ENCODE data around the gene HOXA11. TPM values are rescaled to one million over a fixed set of nuclear protein-coding genes. Genes with fewer than 3 reads are reported as not detected.

The HOXA11 gene
- total RNA-seq, 1 experiment from 2014 or later = not detected

- Histone ChIP-seq H3K4me1 (ENCODE audit: insufficient read depth, low read length) (no peaks in the 10 kb centered on the region), H3K79me1 (ENCODE audit: insufficient read depth, low read depth, low read length, poor library complexity, severe bottlenecking) (no peaks in the 10 kb centered on the region), H3K18ac (ENCODE audit: insufficient read length, low read depth, low read length) (no peak overlapping the region), H3K79me2 (ENCODE audit: insufficient read depth, low read length) (no peaks in the 10 kb centered on the region), H3K23ac (ENCODE audit: insufficient read length, low read depth, low read length) (no peak overlapping the region), H3K9me3 (ENCODE audit: control insufficient read depth, low read depth, low read length) (no peaks in the 10 kb centered on the region), H4K5ac (ENCODE audit: insufficient read length, low read depth, low read length) (no peak overlapping the region), H3K4ac (ENCODE audit: low read depth, low read length) (no peak overlapping the region), H3K4me2 (ENCODE audit: insufficient read depth, insufficient read length, low read length) (no peak overlapping the region), H4K20me1 (ENCODE audit: control insufficient read depth, insufficient read depth, insufficient read length) (no peaks in the 10 kb centered on the region), H3K23me2 (ENCODE audit: insufficient read length, low read depth, low read length, poor library complexity, severe bottlenecking) (no peaks in the 10 kb centered on the region), H2BK20ac (ENCODE audit: low read depth, low read length, poor library complexity, severe bottlenecking) (no peak overlapping the region), H4K91ac (ENCODE audit: insufficient read length, low read depth, low read length) (no peak overlapping the region), H2AFZ (ENCODE audit: low read length) (no peak overlapping the region), H2AK5ac (ENCODE audit: insufficient read length, low read length) (no peak overlapping the region), H2BK5ac (ENCODE audit: insufficient read length, low read length) (no peak overlapping the region), H2BK120ac (ENCODE audit: low read depth, low read length, poor library complexity, severe bottlenecking) (no peak overlapping the region), H3K56ac (ENCODE audit: insufficient read length, low read depth, low read length) (no peak overlapping the region), H3K27ac (ENCODE audit: insufficient read length, low read depth, low read length) (no peak overlapping the region), H3K14ac (ENCODE audit: insufficient read depth, low read length) (no peak overlapping the region), H2BK12ac (ENCODE audit: insufficient read length, low read depth, low read length) (no peak overlapping the region), H3K27me3 (ENCODE audit: insufficient read depth, low read length) (peaks cover 93% of the 10 kb centered on the region), H2BK15ac (ENCODE audit: low read depth, low read length) (no peak overlapping the region), H3T11ph (ENCODE audit: low read length) (no peak overlapping the region), H4K8ac (replicated peaks; ENCODE audit: insufficient read length, low read depth, low read length) (no peak overlapping the region), H3K9ac (ENCODE audit: extremely low read depth, insufficient read length, low read length) (no peak overlapping the region)
- Mint-ChIP-seq H3K4me1 (peaks cover 8 to 23% of the 10 kb centered on the region in 2 experiments; a peak in 3 of 4 replicates), H3K9me3 (peaks cover 7 to 8% of the 10 kb centered on the region in 2 experiments; a peak in 4 of 5 replicates), H3K27ac (no peak overlapping the region), H3K4me3 (no peak overlapping the region), H3K27me3 (ENCODE audit: low read depth) (peaks cover 95% of the 10 kb centered on the region), H3K36me3 (ENCODE audit: insufficient read depth in 1 of 3, low read depth in 3 of 3) (peaks cover 0 to 2% (median 0%) of the 10 kb centered on the region in 3 experiments; a peak in 2 of 7 replicates)
- no CpG with 5 or more reads among the region's 3 CpGs for WGBS (ENCODE audit: extremely low coverage, insufficient read length, low lambda C conversion rate)
- TF ChIP-seq CTCF (conservative IDR thresholded peaks at IDR 0.05) = no peak
- no peak for DNase-seq
Observed at GRCh38 chr7:27202862-27203134, 17.8 kb upstream of the HOXA11 start.

Data from H9 (cell line).